HG02642 (cell line): ENCODE results near the gene MASP2.
"Not testable (repeated sequence)": the region's sequence is repeated elsewhere in the genome, so short reads cannot be mapped to it uniquely, and the experiment has no call there.

Experiments
- ATAC-seq: cut with Tn5 transposase; IDR thresholded peaks from one replicate; pipeline ENCODE4 v1.9.1; 2021; ENCODE audit warnings: mild to moderate bottlenecking; ENCODE audit not compliant: unreplicated experiment, poor library complexity

The MASP2 gene

GRCh38 chr1:11046625-11047365 lies at the start of gene MASP2:
Gene MASP2 (minus strand): TSS chr1:11047239. CDS start chr1:11047207, 32 bp downstream.
- ATAC-seq: no peak

GRCh38 chr1:11083784-11084183 lies 36.7 kb upstream of the MASP2 start:
- not testable (repeated sequence) for ATAC-seq

GRCh38 chr1:11080931-11081330 lies 33.9 kb upstream of the MASP2 start:
- no peak for ATAC-seq

GRCh38 chr1:11078631-11079030 lies 31.6 kb upstream of the MASP2 start:
- ATAC-seq: no peak

GRCh38 chr1:11073398-11073797 lies 26.4 kb upstream of the MASP2 start:
- ATAC-seq: not testable (repeated sequence)

- ATAC-seq: no peak
Measured at GRCh38 chr1:11072216-11072917, 25.3 kb upstream of the MASP2 start.

- ATAC-seq: no peak
Measured at GRCh38 chr1:11071463-11072215, 24.6 kb upstream of the MASP2 start.

- ATAC-seq: no peak
Measured at GRCh38 chr1:11070876-11071275, 23.8 kb upstream of the MASP2 start.

- ATAC-seq: no peak
Measured at GRCh38 chr1:11068600-11069473, 21.8 kb upstream of the MASP2 start.

- ATAC-seq: no peak
Measured at GRCh38 chr1:11067716-11068599, 20.9 kb upstream of the MASP2 start.

GRCh38 chr1:11065796-11066195 lies 18.8 kb upstream of the MASP2 start:
- no peak for ATAC-seq

- no peak for ATAC-seq
Measured at GRCh38 chr1:11064942-11065341, 17.9 kb upstream of the MASP2 start.

GRCh38 chr1:11063937-11064537 lies 17.0 kb upstream of the MASP2 start:
- not testable (repeated sequence) for ATAC-seq

- ATAC-seq: no peak
Measured at GRCh38 chr1:11062965-11063401, 15.9 kb upstream of the MASP2 start.

- no peak for ATAC-seq
Measured at GRCh38 chr1:11061652-11062365, 14.8 kb upstream of the MASP2 start.

GRCh38 chr1:11059968-11060830 lies 13.2 kb upstream of the MASP2 start, which contains the start of gene SRM:
Gene SRM (minus strand): TSS chr1:11060018. CDS start chr1:11059943, 75 bp downstream.
- peak; percentile 90 for ATAC-seq
